ENCODE results near the gene MAGI1. TPM values are rescaled to one million over a fixed set of nuclear protein-coding genes. Genes with fewer than 3 reads are reported as not detected.
A peak's percentile ranks its signal among the peaks of the same experiment; 100 is the strongest.

Gene MAGI1
- total RNA-seq, 1 donor from 2014 or later, result 10.6 TPM

DNA sequence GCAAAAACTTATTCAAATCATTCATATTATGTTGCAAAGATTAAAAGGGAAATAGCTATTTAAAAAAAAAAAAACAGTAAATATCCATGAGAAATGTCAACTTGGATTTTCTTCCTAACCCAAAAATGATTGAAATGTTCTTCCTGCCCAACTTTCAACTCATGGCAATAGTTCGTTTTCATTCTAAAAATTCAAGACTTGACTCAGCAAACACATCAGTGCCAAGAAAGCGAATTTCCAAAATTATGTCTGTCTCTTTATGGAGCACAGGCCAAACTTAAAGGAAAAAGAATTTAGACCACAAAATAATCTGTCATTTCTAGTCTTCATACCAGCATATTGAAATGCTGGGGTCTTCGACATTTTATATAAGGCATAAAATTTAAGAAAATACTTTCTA, 63.7 kb downstream of the MAGI1 start:
- no peak for DNase-seq (ENCODE audit: low read depth)

DNA sequence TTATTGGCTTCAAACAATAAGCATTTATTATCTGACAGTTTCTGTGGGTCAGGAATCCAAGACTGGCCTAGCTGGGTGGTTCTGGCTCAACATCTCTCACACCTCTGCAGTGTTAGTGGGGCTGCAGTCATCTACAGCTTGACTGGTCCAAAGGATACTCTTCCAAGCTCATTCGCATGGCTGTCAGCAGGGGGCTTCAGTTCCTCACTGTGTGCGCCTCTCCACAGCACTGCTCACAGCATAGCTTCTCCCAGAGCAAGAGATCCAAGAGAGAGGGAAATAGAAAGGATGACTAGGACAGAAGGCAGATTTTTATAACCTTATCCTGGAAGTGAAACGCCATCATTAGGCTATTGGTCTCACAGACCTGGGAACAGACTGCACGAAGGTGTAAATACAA, 64.2 kb downstream of the MAGI1 start:
- no peak for DNase-seq (ENCODE audit: low read depth)

DNA sequence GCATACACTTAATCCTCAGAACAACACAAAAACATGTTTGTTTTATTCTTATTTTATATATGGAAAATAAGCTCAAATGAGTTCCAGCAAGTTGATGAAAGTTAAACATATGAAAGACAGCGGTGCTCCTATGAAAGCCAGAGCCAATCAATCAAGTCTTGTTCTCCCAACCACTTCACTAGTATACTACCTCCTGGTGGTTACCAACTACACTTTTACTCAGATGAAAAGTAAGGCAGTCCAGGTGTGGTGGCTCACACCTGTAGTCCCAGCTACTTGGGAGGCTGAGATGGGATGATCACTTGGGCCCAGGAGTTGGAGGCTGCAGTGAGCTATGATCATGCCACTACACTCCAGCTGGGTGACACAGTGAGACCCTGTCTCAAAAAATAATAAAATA, 66.0 kb downstream of the MAGI1 start:
- DNase-seq (ENCODE audit: low read depth), result no peak

DNA sequence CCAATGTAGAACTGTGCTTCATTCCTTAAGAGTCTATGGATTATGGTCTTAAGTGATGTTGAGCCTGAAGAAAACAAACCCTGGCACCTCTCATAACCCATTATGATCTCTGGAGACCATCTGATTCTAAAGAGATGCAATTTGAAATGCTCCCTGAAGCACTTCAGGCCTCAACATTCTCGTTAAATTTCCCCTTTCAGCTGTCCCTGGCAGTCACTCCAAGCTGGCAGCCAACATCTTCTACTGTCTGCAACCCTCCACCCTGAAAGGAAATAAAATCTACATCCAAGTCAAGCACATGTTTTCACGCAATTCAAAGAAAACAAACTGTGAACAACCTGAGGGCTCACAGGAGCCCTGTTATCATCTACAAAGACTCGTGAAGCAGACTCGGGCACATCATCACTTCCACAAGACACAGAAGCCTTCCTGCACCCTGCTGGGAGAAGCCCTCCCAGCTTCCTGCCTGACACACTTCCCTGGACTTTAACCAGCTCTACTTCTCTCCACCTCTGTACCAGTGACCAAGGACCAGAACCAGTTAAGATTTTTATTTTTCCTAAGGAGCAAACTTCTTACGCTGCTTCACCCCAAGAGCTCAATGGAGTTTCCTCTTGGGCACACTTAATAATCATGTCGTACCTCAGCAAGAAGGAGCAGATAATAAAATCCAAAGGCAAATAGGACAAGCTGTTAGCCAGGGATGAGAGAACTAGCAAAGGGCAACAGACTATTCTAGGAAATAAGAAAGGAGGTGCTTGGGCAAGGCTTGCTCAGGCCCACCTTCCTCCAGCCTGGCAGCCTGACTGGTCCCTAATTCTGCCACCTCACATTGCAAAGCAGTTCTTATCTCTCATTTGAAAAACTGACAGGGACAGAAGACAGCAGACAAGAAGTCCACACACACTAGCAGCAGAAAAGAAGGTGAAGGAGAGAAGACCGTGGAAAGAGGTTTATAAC, 67.1 kb downstream of the MAGI1 start:
- peak; percentile 57 for DNase-seq (ENCODE audit: low read depth)

DNA sequence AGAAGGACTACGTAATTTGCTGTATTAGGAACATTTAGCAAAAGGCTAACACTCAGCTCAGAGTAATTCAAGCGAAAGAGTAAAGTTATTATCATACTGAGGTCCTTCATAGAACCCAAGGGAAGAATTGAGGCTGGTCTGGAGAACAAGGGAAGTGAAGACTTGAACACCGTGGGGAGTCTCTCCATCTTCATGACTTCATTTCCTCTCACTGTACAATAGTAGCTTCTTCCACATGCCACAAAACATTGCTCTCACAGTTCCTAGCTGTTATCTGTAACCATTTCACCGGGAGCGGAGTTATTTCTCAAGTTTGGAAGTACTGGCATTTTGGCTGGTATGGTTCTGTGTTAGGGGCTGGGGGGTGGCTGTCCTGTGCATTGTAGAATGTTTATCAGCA, 69.7 kb downstream of the MAGI1 start:
- no peak for DNase-seq (ENCODE audit: low read depth)

DNA sequence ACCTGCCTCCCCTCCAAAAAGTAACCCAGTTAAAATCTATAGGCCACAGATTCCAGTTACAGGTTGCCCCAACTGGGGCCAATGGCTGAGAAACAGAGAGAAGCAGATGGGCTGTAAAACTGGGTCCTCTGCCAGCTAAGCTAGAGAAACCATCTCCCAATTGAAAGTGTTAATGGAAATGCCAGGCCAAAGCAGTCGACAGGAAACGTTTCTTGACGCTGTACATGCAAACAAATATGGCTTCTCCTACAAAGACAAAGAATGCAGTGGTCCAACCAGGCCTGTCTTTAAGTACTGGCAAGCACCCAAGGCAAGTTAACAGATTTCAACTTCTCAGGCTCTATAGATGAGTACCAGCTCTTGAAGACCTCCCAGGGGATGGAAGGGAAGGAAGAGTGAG, 71.3 kb downstream of the MAGI1 start:
- no peak for DNase-seq (ENCODE audit: low read depth)

DNA sequence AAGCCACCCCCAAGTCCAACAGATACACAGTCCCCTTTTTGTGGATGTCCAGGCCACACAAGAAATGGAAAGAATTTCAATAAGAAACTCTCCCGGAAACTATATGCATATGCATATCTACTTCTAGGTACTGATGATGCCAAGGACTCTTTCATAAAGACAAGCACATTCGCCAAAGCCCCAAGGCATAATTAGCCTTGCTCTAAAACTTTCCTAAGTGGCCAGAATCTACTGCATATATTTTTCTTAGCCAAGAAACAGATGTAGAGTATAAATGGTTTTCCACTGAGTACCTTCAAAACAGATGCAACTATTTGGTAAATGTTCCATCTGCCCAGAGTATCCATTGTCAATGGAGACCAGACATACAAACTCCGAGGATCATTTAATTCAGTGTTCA, 73.9 kb downstream of the MAGI1 start:
- DNase-seq (ENCODE audit: low read depth), result no peak

DNA sequence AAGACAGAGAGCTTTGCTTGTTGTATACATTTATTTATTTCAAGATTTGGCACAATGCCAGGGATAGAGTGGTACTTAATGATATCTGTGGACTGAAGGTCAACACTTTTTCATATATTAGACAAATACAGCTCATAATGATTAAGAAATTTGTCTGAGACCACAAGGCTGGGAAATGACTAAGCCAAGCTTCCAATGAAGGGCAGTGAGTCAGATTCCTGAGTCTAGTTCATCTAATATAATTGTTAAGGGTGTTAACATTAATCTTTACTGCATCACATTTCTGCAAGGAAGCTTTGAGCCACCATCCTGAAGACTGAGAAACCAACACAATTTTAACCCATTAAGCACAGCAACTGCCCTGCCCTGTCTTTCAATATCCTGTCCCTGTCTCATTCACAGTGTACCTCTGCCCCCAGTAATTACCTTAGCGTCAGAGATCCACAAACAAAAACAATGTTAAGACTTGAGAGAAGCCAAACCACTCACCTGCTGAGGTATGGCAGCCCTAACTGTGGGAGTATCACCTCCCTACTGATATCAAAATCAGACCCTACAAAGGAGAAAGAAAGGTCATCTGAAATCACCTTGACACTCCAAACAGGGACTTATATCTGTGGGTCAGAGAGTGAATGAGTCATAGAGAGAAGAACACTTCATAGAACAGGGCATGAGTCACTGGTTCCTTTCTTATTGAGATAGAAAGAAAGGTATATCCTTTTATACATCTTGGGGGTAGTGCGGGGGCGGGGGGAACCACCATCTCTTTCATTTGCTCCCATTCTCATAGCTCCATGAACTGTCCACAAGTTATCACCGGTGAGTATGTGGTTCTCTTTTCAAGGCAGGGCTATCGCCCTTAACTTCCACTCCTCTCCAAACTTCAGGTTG, 74.7 kb downstream of the MAGI1 start:
- DNase-seq (ENCODE audit: low read depth), result peak; percentile 47

DNA sequence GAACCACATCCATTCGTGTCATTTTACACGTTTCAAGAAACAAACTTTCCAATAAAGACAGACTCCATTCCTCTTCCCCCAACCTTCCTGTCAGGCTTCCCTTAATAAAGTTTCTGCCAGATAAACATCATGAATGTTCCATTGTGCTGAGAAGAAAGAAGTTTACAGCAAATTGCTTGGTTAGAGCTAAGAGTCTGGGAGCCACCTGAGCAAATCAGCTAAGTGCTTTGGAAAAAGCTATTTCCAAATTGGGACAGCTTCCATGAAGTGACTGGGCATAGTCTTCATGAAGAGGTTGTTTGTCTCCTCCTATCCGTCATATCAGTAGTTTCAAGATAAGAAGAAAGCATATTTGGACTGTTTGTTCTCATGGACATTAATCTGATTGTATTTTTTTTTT, 77.0 kb downstream of the MAGI1 start:
- no peak for DNase-seq (ENCODE audit: low read depth)

DNA sequence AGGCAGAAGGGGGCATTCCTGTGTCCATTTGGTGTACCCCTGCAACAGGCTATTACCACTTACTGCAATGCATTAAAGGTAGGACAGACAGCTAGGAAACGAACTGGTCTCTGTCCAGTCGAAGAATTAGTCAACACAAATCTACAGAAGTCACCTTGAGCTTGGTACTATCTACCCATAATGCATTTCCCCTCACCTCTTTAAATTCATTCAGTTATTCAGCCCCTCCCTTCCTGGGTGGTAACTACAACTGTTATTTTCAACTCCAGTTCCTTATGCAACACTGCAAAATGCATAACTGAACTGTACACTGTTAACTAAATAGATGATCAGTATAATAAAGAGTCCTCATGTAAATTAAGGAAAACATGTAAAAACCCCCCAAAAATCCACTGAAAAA, 77.6 kb downstream of the MAGI1 start:
- DNase-seq (ENCODE audit: low read depth), result no peak

DNA sequence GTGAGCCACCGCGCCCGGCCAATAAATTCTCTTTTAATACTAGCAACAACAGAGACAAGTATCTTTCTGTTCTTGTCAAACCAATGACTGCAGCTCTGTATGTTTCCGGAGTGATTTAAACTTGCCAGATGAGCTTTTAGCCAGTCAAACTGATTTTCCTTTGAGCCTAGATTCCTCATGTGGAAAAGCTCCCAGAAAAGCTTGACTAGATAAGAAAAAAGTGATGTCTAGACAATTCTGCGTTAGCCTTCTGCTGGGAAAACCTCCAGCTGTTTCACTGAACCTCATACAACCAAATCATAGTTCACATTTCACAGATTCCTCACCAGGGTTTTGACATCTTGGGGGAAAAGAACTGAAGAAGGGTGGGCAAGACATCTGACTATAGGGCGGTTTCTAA, 78.6 kb downstream of the MAGI1 start:
- no peak for DNase-seq (ENCODE audit: low read depth)

DNA sequence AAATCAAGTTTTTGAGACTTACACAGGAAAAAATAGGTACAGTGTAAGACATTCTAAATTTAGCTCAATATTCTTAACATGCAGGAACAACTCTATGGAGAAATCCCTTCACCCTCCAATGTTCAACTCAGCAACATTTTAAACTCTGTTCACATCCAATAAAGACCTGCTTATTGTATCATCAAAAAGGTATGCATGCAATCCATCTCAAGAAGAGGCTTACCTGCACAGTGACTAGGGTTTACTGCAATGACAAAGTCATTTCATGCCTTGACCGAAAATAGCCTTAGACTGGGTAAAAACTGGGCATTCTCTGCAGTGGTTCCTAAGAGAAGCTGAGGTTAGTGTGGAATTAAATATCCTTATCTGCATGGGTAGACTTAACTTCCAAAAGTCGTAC, 80.5 kb downstream of the MAGI1 start:
- DNase-seq (ENCODE audit: low read depth), result no peak

DNA sequence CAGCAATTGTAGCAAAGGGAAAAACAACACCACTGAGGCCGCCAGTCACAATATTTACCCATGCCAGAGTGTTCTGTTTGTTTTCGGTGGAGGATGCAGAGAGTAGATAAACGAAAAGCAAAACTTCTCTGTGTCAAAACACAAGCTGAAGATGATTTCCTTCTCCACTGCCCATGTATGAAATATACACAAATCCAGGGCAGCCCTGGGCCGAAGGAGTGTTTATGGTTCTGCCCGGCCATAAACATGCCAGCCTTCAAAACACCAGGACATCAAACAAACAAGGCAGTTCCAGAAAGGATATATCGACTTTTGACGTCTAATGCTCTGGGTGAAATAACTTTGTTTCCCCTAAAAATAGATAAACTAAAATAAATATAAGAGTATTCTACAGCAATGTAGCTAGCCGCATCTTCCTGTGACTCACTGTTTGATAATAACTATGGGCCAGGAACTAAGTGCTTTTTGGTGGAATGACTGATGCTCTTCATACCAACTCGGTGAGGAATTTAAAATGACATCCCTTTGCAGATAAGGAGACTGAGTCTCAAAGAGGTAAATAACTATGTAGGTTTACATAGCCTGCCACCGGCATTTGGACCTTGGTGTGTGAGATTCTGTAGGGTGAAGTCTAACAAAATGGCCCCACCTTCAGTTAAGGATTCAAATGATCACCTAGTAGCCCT, 82.8 kb downstream of the MAGI1 start:
- no peak for DNase-seq (ENCODE audit: low read depth)

DNA sequence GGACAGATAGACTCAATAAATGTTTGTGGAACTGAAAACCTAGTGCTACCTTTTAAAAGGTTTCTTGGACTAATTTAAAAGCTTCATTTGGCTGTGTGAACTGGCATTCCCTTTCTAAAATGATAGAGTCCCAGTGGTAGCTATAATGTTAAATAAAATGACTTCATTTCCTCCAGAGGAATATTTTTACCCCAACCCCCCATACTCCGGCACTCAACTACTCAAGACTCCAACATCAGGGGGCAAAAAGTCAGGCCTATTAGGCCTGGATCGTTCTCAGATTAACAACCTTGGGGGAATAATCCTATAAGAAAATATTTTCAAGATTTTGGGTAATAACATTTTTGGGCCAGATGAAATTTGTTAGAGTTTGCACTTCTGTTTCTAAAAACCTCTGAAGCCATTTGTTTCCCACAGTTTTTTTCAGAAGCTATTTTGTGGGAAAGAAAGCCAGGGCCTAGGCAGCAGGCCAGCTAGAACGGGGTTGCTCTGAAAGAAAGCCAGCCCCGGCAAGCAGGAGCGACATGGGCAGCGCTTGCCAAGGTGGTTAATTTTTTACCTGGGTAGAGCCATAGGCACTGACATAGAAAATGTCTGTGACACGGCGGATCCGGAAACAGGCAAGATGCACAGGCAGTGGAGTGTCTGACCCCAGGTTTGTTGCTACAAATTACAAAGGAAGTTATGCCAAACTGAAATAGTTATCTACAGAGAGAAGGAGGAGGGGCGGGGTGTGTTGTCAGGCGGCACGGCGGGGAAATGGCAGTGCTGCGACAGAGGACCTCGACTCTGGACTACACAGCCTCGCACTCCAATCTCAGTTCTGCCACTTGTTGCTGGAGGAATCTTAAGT, 84.6 kb downstream of the MAGI1 start:
- peak; percentile 32 for DNase-seq (ENCODE audit: low read depth)

DNA sequence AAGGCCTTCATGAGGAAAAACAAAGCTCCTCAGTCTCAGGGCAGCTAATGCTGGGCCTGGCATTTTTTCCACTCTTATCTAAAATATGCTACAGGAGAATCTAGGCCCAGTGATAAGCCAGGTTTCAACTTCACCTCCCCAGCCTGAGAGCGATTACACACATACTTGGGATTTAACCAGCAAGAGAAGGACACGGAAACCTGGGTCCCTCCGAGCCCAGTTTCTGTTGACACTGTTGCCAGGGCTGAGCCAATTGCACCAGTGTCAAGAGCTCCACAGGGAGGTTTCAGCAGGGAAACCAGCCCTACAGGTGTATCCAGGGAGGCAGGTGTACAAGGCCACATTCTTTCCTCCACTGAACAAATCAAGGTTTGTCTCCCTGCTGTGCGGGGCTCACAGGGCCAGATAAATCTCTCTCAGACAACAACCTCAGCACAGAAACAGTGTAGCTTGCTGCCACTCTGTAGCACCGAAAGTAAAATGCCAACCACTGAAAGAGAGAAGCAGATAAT, 85.4 kb downstream of the MAGI1 start:
- DNase-seq (ENCODE audit: low read depth), result no peak

DNA sequence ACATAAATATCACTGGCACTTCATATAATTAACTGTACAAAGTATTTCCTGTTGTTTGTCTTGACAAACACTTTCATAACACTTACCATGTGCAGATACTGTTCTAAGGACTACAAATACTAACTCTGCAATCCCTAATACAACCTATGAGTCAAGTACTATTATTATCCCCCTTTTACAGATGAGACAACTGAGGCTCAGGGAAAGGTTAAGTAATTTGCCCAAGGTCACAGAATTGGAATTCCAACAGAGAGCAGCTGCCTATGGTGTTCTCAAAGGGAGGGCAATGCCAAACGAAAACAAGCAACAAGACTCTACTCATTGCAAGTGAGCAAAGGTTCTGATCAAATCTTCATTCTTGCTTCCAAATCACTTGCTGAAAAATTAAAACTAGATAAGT, 85.9 kb downstream of the MAGI1 start:
- DNase-seq (ENCODE audit: low read depth), result peak; percentile 52

DNA sequence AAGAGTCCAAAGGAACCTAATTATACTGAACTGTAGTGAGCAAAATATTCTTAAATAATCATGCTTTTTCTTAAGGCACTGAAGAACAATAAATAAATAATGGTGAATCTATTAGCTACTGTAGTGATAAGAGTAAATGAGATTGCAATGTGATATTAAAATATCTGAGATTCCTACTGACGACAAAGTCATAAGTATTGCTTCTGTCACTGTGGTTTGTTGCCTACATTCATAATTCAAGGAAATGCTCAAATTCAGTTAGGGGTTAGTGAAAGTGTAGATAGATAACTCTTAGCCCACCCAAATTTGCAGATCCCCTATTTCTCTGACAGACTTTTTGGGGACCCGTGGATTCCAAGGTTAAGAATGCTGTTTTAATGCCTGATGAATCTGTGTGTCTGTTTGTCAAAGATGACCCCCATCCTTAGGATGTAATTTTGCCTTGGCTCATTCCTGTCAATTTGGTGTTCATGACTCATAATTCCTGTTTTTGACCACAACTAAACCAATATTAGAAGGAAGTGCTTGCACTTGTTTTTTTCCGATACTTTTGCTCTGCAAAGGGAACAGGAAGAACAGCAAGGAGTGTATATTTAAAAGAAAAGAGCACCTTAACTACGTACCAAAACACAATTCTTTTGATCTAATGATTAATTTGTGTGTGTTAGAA, 86.7 kb downstream of the MAGI1 start:
- DNase-seq (ENCODE audit: low read depth), result no peak

DNA sequence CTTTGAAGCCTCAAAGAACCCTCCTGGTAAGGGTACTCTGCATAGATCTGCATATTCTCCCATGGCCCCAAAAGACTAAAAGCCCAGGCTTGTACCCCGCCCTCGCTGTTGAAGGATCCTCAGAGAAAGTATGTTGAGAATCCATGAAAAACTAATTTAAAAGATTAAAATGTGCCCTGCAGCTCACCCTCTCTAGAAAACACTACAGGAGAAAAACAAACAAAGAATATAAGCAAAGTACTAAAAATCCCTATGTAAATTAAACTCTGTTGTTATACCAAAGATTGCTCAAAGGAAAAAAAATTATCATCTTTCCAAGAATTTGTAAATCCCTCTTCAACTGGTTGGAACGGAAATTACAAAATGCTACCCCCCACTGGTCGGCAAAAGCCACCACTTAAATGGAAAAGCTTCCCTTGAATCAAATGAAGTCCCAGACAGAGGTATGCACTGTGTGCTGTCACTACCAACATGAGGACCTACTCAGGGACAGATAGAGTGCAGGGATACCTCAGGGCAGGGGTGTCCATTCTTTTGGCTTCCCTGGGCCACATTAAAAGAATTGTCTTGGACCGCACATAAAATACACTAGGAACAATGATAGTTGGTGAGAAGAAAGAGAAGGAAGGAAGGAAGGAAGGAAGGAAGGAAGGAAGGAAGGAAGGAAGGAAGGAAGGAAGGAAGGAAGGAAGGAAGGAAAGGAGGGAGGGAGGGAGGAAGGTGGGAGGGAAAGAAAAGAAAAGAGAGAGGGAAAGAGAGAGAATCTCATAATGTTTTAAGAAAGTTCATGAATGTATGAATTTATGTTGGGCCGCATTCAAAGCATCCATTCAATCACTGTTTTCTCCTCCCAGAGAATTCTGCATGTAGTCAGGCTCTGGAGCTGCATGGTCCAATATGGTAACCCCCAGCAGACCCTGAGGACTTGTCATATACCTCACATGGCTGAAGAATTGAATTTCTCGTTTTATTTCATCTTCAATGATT, 88.1 kb downstream of the MAGI1 start:
- no peak for DNase-seq (ENCODE audit: low read depth)
